Pancreas (tissue), 10 donors: ENCODE data around the gene CCR1. TPM values are rescaled to one million over a fixed set of nuclear protein-coding genes. Genes with fewer than 3 reads are reported as not detected.

Experiments
- ATAC-seq, 4 donors: fragments of 200-7000 bp; cut with Tn5 transposase; one replicate each; pipeline versions ENCODE4 v1.8.0 to v1.9.1; 2020; ENCODE audit warnings: mild to moderate bottlenecking in 4 of 4, moderate library complexity in 4 of 4
- DNase-seq, 6 donors: peaks; one replicate each; pipeline ENCODE4 v3.0.0-alpha.2; 2020
- FAIRE-seq: peaks from 2 replicates; lab custom pipeline; 2012; peaks lifted over from hg19 to GRCh38; lab: Jason Lieb, UNC
- H3K27ac ChIP-seq, 4 donors: fragments of 200-600 bp; sonication (generic); 1 replicate in 3 of 4; 2 replicates in 1 of 4; pipeline versions ENCODE4 v1.5.0 to v1.8.0; 2020
- H3K27me3 ChIP-seq, 4 donors: fragments of 200-600 bp; one replicate each; pipeline ENCODE4 v1.8.0; 2021
- H3K36me3 ChIP-seq, 3 donors: fragments of 200-600 bp; sonication (generic) in 1 of 3; one replicate each; pipeline versions ENCODE4 v1.5.0 to v1.8.0; 2020 to 2021
- H3K4me1 ChIP-seq, 3 donors: fragments of 200-600 bp; one replicate each; pipeline ENCODE4 v1.8.0; 2021
- H3K4me3 ChIP-seq, 4 donors: fragments of 200-600 bp; sonication (generic) in 2 of 4; one replicate each; pipeline versions ENCODE4 v1.5.0 to v1.8.0; 2020 to 2021
- H3K9me3 ChIP-seq, 4 donors: fragments of 200-600 bp; one replicate each; pipeline ENCODE4 v1.8.0; 2021
- WGBS, 2 donors: extraction: QIAGEN DNeasy Blood & Tissue Kit; methylation state at CpG; one replicate each; pipeline ENCODE4 v1.1.7; 2013; 5-methylcytosine and 5-hydroxymethylcytosine counted together
- intact Hi-C, 3 donors: fragments of 100-400 bp; cut with DNase I; formaldehyde crosslinking; loops; one replicate each; pipeline versions ENCODE4 v1.11.1 to v1.14.2; 2022
- polyA plus RNA-seq, 2 donors: library from polyadenylated mRNA; stranded (reverse); fragments of 200-250 nt; gene quantifications; one replicate each; pipeline ENCODE4 v1.2.3, GENCODE V29; 2013
- total RNA-seq, 6 donors: library from RNA; stranded (reverse); fragmentation: NEBNext Ultra II Directional in 4 of 6; extraction: Animal tissue kit (Norgen Biotek cat#: 25700) in 4 of 6; gene quantifications; one replicate each; pipeline versions ENCODE4 v1.2.1 to v1.2.4, GENCODE V29; 2021 to 2023
- TF ChIP-seq, protein P1 (sequence below), 4 donors: fragments of 200-600 bp; sonication (generic) in 3 of 4; IDR thresholded peaks; one replicate each; pipeline versions ENCODE4 v1.5.0 to v1.8.0; 2021; ENCODE audit warnings: antibody characterized with exemption in 4 of 4
- donor health status: healthy with polysubstance abuse.
- donor health status: DM: no; HTN: no; CAD: no; lungs with moderate emphysema.
- donor health status: DM: no; HTN: no; CAD: no.
- donor health status: control.
- donor health status: control.
- donor health status: Bipolar disorder and iron deficiency.
- donor health status: DM: yes; HTN: yes; CAD: no.
- donor health status: DM: no; HTN: no; CAD: no.
- donor health status: DM: no; HTN: no; CAD: no.
- donor health status: DM: yes; HTN: yes; CAD: no.

Gene CCR1
- total and polyA plus RNA-seq, 8 donors: 0.09 to 4.6 (median 1.00) TPM

DNA sequence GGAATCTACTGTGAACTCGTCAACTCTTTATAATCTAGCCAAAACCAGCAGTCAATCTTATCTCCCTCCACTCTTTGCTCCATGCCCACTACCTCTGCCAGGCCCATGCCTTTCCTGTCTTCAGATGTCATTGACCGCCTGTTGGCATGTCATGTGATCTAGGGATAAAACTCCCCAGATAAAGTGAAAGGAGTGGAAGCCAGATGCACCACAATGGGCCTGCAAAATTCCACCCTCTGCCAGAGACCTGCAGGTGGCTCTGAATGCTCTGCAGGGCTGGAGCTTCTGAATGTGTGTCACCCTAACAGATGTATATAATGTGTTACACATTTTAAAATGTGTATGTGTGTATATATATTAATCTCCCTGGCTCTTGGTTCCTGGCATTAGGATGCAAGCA, 31.8 kb upstream of the CCR1 start:
- ATAC-seq: no peak
- Histone ChIP-seq H3K4me1 (no peaks in the 10 kb centered on the region), H3K27me3 (peaks cover 0 to 5% (median 0%) of the 10 kb centered on the region in 4 donors), H3K27ac (no peak overlapping the region), H3K36me3 (no peaks in the 10 kb centered on the region), H3K9me3 (no peaks in the 10 kb centered on the region), H3K4me3 (no peak overlapping the region)
- FAIRE-seq: no peak
- TF ChIP-seq, protein P1, sequence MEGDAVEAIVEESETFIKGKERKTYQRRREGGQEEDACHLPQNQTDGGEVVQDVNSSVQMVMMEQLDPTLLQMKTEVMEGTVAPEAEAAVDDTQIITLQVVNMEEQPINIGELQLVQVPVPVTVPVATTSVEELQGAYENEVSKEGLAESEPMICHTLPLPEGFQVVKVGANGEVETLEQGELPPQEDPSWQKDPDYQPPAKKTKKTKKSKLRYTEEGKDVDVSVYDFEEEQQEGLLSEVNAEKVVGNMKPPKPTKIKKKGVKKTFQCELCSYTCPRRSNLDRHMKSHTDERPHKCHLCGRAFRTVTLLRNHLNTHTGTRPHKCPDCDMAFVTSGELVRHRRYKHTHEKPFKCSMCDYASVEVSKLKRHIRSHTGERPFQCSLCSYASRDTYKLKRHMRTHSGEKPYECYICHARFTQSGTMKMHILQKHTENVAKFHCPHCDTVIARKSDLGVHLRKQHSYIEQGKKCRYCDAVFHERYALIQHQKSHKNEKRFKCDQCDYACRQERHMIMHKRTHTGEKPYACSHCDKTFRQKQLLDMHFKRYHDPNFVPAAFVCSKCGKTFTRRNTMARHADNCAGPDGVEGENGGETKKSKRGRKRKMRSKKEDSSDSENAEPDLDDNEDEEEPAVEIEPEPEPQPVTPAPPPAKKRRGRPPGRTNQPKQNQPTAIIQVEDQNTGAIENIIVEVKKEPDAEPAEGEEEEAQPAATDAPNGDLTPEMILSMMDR (IDR thresholded peaks at IDR 0.05): no peak
- 54 to 72% methylated on average over 2 of the region's 2 CpGs for WGBS, 2 donors
- intact Hi-C loops: no loop called here
- DNase-seq: no peak

DNA sequence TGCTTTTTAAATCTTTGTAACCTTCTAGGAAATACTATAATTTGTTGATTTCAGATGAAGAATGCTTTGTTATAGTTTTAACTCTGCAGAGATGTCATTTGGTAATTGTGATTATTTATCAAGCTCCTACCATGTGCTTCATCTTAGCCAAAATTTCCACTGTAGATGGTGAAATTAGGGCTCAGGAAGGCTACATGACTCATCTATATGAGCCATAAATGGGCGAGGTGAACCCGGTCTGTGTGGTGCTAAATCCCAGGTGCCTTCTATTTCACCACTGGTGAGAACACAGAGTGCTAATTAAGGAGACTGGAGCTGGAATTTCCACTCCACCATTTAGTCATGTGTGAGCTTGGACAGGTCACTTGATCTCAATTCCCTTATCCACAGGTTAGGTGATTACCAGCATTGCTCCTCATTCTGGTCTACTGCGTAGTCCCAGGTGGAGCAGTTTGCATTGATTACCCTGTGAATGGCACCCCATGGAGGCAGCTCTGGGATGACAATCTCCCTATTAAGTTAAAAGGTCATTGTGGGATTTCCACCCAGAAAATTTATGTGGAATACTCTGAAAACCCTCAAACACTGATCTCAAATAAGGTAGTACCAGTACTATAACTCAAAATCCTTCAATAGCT, 31.3 kb upstream of the CCR1 start:
- Histone ChIP-seq H3K4me1 (no peaks in the 10 kb centered on the region), H3K27ac (no peak overlapping the region), H3K4me3 (no peak overlapping the region), H3K36me3 (no peaks in the 10 kb centered on the region), H3K27me3 (peaks cover 0 to 5% (median 0%) of the 10 kb centered on the region in 4 donors), H3K9me3 (no peaks in the 10 kb centered on the region)
- intact Hi-C loops: no loop called here
- ATAC-seq (no peak), FAIRE-seq (no peak), DNase-seq (no peak)
- TF ChIP-seq, protein P1 (IDR thresholded peaks at IDR 0.05): no peak
- WGBS, 2 donors: 61 to 85% methylated on average over 3 of the region's 3 CpGs

DNA sequence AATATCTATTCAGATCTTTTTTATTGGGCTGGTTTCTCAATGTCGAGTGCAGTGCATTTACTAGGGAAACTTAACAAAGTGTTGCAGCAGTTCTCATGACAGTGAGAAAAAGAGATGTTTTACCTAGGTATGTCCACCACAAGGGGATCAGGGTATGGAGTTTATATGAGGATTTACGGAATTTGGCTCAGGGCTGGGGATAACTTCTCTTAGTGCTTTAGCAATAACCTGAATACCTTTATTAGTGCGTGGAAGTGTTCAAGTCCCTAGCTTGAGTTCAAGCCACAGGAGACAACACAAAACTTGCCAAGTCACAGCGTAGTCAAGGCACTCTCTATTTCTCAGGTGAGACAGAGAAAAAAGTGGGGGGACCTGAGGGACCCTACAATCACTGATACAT, 30.3 kb upstream of the CCR1 start:
- TF ChIP-seq, protein P1 (IDR thresholded peaks at IDR 0.05): no peak
- no peaks in the 10 kb centered on the region for H3K36me3 ChIP-seq
- intact Hi-C loops: no loop called here
- H3K4me3 ChIP-seq: no peak overlapping the region
- no peak for FAIRE-seq
- no peak overlapping the region for H3K27ac ChIP-seq
- peaks cover 0 to 5% (median 0%) of the 10 kb centered on the region in 4 donors for H3K27me3 ChIP-seq
- H3K4me1 ChIP-seq: no peaks in the 10 kb centered on the region
- ATAC-seq: no peak
- 65 to 84% methylated on average over 4 of the region's 4 CpGs for WGBS, 2 donors
- H3K9me3 ChIP-seq: no peaks in the 10 kb centered on the region
- no peak for DNase-seq

DNA sequence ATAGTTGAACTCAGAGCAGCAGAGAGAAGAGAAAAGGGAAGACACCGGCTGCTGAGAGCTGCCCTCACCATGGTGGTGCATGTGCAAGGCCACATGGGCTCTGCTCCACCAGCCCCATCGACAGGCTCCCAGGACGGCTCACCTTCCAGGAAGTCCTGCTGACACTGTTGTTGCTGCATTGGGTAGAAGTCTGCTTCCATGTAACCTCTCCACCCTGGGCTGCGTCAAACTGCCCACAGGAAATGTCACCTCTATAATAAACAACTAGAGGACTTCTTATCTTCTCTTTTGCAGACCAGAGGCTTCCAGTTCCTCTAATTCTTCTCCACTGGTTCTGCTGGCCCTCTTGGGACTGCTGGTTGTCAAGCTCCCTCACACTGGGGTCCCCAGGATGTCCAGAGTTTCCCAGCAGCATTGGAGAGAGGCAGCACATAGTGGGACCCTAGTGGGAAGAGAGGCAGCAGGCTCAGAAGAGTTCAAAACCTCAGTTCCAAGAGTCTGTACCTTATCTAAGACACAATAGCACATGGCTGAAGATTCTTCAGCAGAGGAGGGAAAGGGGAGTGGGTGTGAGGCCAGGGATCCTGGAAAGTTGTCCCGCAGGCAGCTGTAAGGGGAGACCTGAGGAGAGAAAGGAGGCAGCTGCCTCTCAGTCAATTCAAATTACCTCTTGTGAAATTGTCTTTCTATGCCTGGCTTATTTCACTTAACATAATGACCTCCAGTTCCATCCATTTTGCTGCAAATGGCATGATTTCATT, 28.4 kb upstream of the CCR1 start:
- H3K27ac ChIP-seq: no peak overlapping the region
- TF ChIP-seq, protein P1 (IDR thresholded peaks at IDR 0.05): no peak
- intact Hi-C loops: no loop called here
- no peak for FAIRE-seq
- H3K27me3 ChIP-seq: peaks cover 0 to 5% (median 0%) of the 10 kb centered on the region in 4 donors
- 62 to 69% methylated on average over 5 of the region's 5 CpGs for WGBS, 2 donors
- H3K4me1 ChIP-seq: no peaks in the 10 kb centered on the region
- no peaks in the 10 kb centered on the region for H3K36me3 ChIP-seq
- no peaks in the 10 kb centered on the region for H3K9me3 ChIP-seq
- ATAC-seq: peak in 1 of 4 donors; percentile 11
- DNase-seq: no peak
- no peak overlapping the region for H3K4me3 ChIP-seq

DNA sequence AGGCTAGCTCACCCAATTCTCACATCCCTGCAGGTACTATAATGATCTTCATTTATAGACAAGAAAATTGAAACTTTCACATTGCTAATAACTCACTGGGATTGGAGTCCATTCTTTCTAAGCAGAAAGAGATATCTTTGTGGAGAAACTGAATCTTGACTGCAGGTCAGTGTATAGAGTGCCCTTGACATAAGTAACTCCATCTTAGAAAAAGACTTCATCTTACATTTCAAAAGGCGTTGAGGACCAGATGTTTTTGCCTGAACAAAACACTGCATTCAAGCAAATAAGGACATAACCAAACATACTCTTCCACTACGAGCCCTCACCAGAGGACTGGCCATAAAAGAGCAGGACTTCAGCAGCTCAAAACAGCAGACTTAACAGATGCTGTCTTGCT, 27.3 kb upstream of the CCR1 start:
- whole genome bisulfite sequencing, 2 donors: 58 to 79% methylated on average over 2 of the region's 2 CpGs
- DNase-seq (no peak), ATAC-seq (no peak), FAIRE-seq (no peak)
- TF ChIP-seq, protein P1 (IDR thresholded peaks at IDR 0.05): no peak
- intact Hi-C loops: no loop called here
- H3K4me3 ChIP-seq: no peak overlapping the region
- H3K4me1 ChIP-seq: no peaks in the 10 kb centered on the region
- H3K9me3 ChIP-seq: no peaks in the 10 kb centered on the region
- no peaks in the 10 kb centered on the region for H3K36me3 ChIP-seq
- no peak overlapping the region for H3K27ac ChIP-seq
- H3K27me3 ChIP-seq: peaks cover 0 to 5% (median 0%) of the 10 kb centered on the region in 4 donors
